K562 (cell line): Measurements from ENCODE around the gene DARS2. TPM values are rescaled to one million over a fixed set of nuclear protein-coding genes. Genes with fewer than 3 reads are reported as not detected.
A peak's percentile ranks its signal among the peaks of the same experiment; 100 is the strongest.

Source experiments
- CLOCK ChIP-seq: fragments of 250-450 bp; sonication (Bioruptor Pico); IDR thresholded peaks from 2 replicates; pipeline ENCODE4 v1.4.0; 2020; ENCODE audit warnings: mild to moderate bottlenecking, moderate library complexity, borderline replicate concordance
- DACH1 ChIP-seq: fragments of 450-650 bp; IDR thresholded peaks from 2 replicates; pipeline ENCODE4 v1.6.1; 2018; ENCODE audit not compliant: partially characterized antibody
- ESRRA ChIP-seq: fragments of 450-650 bp; IDR thresholded peaks from 2 replicates; pipeline ENCODE4 v1.6.1; 2014; ENCODE audit warnings: low read depth, mild to moderate bottlenecking, moderate library complexity, borderline replicate concordance
- HMGN3 ChIP-seq: IDR thresholded peaks from 2 replicates; pipeline ENCODE4 v1.6.1; 2011; ENCODE audit warnings: borderline replicate concordance, low read depth, mild to moderate bottlenecking, mixed read lengths, low read length; ENCODE audit not compliant: insufficient read length; ENCODE audit errors: extremely low read depth
- MNT ChIP-seq, 2 experiments: fragments of 450-650 bp; conservative IDR thresholded peaks; 2 replicates each; pipeline ENCODE4 v1.6.1; 2017; ENCODE audit warnings: mild to moderate bottlenecking in 2 of 2, moderate library complexity in 2 of 2
- MYBL2 ChIP-seq, 2 experiments: fragments of 450-650 bp in 1 of 2; sonication (generic) in 1 of 2; formaldehyde crosslinking in 1 of 2; IDR thresholded peaks; 2 replicates each; pipeline versions ENCODE4 v1.6.1 to v1.8.1; 2017 to 2022; ENCODE audit warnings: borderline replicate concordance in 1 of 2, inconsistent platforms in 1 of 2, low read depth in 1 of 2, mild to moderate bottlenecking in 1 of 2, missing genetic modification reagents in 1 of 2, moderate library complexity in 1 of 2
- NCOA2 ChIP-seq, 2 experiments: fragments of 450-650 bp; IDR thresholded peaks; 2 replicates each; pipeline ENCODE4 v1.6.1; 2018; ENCODE audit warnings: mild to moderate bottlenecking in 2 of 2, moderate library complexity in 1 of 2; ENCODE audit not compliant: partially characterized antibody in 2 of 2
- POLR2AphosphoS2 ChIP-seq: IDR thresholded peaks from 2 replicates; pipeline ENCODE4 v1.6.1; 2012; ENCODE audit warnings: low read length, improper control_type of control experiment
- POU5F1 ChIP-seq: fragments of 150-350 bp; IDR thresholded peaks from 2 replicates; pipeline ENCODE4 v1.6.1; 2014; ENCODE audit warnings: borderline replicate concordance, low read length, low read depth, mild to moderate bottlenecking; ENCODE audit not compliant: partially characterized antibody
- SMAD2 ChIP-seq: fragments of 150-350 bp; IDR thresholded peaks from 2 replicates; pipeline ENCODE4 v1.6.1; 2014; ENCODE audit warnings: low read depth, mild to moderate bottlenecking, low read length
- TAF1 ChIP-seq: IDR thresholded peaks from 2 replicates; pipeline ENCODE4 v1.6.1; 2011; ENCODE audit warnings: mild to moderate bottlenecking, low read length, moderate library complexity; ENCODE audit not compliant: insufficient read depth, control insufficient read depth, severe bottlenecking; ENCODE audit errors: extremely low read depth
- ZNF707 ChIP-seq: fragments of 250-450 bp; sonication (Bioruptor Pico); conservative IDR thresholded peaks from 2 replicates; pipeline ENCODE4 v1.8.0; 2022; ENCODE audit warnings: inconsistent platforms, mild to moderate bottlenecking, moderate library complexity
- ZNF76 ChIP-seq: fragments of 250-450 bp; sonication (Bioruptor Pico); IDR thresholded peaks from 2 replicates; pipeline ENCODE4 v1.4.0; 2020; ENCODE audit warnings: mild to moderate bottlenecking, moderate library complexity, borderline replicate concordance
- polyA plus RNA-seq, 8 experiments: library from polyadenylated mRNA; depleted of rRNA in 4 of 8; stranded (reverse) in 5 of 8; unstranded in 3 of 8; fragments of >200 nt; fragmentation: Nextera tagmentation in 2 of 8; fragmentation: Illumina TruSeq in 1 of 8; extraction: Ambion mirVana in 2 of 8; extraction: Trizol in 1 of 8; gene quantifications; 2 replicates each; pipeline versions ENCODE4 v1.2.1 to v1.2.3, GENCODE V29; 2011 to 2014; ENCODE audit warnings: inconsistent platforms in 1 of 8, missing spikeins in 1 of 8
- total RNA-seq, 7 experiments: library from RNA; depleted of rRNA in 6 of 7; stranded (reverse); fragments of >200 nt in 6 of 7; fragmentation: Illumina TruSeq in 2 of 7; extraction: Trizol in 2 of 7; gene quantifications; 2 replicates each; pipeline versions ENCODE4 v1.2.1 to v1.2.3, GENCODE V29; 2011 to 2021; ENCODE audit warnings: low replicate concordance in 1 of 7

Gene DARS2
- total and polyA plus RNA-seq, 9 of the 15 experiments (the other 6 are each of a cell fraction or from before 2014, with no cell fraction given), result 36.4 to 96.7 (median 68.6) TPM

- no peak for TF ChIP-seq CLOCK (CRISPR knock-in tag)
- peak; percentile 89 to 96 for TF ChIP-seq MNT (conservative IDR thresholded peaks at IDR 0.05)
- TF ChIP-seq SMAD2, result no peak
- peak; percentile 40 for TF ChIP-seq POU5F1
- peak; percentile 93 for TF ChIP-seq TAF1
- no peak for TF ChIP-seq ZNF76 (CRISPR knock-in tag)
- peak; percentile 80 for TF ChIP-seq ESRRA
- no peak for TF ChIP-seq NCOA2 (IDR thresholded peaks at IDR 0.05; ENCODE audit: partially characterized antibody in 2 of 2)
- no peak for TF ChIP-seq HMGN3
- TF ChIP-seq DACH1, result no peak
- peak; percentile 99 for TF ChIP-seq MYBL2 (IDR thresholded peaks at IDR 0.05; ENCODE audit: low read depth)
- TF ChIP-seq MYBL2 (CRISPR knock-in tag; IDR thresholded peaks at IDR 0.05; ENCODE audit: borderline replicate concordance), result peak; percentile 97; the same call in 1 of the 2 replicates
- TF ChIP-seq ZNF707 (CRISPR knock-in tag), result no peak
- TF ChIP-seq POLR2AphosphoS2, result no peak
Measured at GRCh38 chr1:173824315-173825081, at the start of gene DARS2, which contains the start of gene CENPL (continued).
